NCI-H187 (cell line): ENCODE results near the gene PHF13.
"Not testable (repeated sequence)": the region's sequence is repeated elsewhere in the genome, so short reads cannot be mapped to it uniquely, and the experiment has no call there.

Experiments
- DNase-seq, 2 experiments: peaks; one replicate each; lab custom pipeline; 2025; lab: John Stamatoyannopoulos, UW

Gene PHF13

DNA sequence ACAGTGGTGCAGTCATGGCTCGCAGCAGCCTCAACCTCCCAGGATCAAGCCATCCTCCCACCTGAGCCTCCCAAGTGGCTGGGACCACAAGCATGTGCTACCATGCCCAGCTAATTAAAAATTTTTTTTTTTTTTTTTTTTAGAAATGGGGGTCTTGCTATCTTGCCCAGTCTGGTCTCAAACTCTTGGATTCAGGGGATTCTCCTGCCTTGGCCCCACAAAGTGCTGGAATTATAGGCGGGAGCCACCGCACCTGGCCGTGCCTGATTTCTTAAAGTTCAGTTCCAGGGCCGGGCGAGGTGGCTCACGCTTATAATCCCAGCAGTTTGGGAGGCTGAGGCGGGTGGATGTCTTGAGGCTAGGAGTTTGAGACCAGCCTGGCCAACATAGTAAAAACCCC lies 17.5 kb downstream of the PHF13 start:
- no peak for DNase-seq

DNA sequence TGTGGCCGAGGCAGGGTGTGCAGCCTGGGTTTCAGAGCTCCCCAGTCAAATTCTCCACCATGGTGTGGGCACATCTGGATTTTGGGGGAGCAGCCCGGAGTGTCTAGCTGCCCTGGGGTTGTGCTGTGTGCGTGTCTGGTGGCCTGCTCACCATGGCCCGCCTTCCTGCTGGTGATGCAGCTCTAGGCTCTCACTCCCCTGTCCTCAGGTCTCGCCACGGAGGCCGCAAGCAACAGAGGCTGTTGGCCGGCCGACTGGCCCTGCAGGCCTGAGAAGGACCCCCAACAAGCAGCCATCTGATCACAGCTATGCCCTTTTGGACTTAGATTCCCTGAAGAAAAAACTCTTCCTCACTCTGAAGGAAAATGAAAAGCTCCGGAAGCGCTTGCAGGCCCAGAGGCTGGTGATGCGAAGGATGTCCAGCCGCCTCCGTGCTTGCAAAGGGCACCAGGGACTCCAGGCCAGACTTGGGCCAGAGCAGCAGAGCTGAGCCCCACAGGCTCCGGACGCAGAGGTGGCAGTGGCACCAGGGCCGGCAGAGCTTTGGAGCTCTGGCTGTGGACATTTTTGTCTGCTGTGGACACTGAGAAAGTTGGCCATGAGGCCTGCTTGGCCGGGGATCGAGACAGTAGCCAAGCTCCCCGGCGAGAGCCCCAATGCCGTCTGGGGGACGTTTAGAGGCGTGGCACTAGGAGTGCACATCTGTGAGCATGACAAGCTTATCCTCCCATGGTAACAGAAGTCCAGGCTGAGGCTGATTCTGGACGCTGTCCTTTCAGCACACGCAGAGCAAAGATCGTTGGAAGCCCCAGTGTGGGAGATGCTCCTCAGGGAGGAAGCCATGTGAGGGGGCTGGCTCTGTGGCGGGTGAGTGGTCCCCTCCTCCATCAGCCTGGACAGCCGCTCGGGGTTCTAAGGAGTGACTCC lies 19.3 kb downstream of the PHF13 start:
- no peak for DNase-seq

DNA sequence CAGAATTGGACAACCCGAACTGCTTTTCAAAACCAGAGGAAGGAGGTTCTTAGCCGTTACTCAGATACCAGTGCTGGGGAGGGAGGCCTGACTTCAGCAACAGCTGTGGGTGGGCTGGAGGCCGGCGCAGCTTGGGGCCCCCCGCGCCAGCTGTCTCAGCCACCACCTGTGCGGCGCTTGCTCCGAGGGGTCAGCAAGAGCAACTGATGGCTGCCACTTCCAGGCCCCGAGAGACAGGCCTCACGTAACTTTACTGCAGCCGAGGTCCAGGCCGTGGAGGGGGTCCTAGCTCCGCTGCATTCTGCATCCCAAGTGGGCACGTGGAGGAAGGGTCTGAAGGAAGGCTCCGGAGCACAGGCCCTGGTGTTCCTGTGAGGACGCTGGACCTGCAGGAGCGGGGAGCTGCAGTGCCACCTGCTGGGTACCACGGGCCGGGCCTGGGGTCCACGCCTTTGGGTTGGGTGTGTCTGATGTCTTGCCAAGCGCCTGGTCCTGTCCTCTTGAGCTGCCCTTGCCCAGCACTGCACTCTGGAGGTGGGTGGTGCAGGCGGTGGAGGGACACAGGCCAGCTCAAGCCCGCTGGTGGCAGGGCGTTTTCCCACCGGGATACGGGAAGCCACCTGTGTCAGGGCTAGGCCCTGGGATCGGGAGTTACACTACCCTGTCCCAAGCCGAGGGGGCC lies 21.0 kb downstream of the PHF13 start:
- DNase-seq: no peak

GRCh38 chr1:6635161-6635909 lies 21.8 kb downstream of the PHF13 start:
- DNase-seq: no peak

- DNase-seq: no peak
Measured at GRCh38 chr1:6635910-6636760, 22.6 kb downstream of the PHF13 start.

- not testable (repeated sequence) for DNase-seq
Measured at GRCh38 chr1:6636778-6637177, 23.2 kb downstream of the PHF13 start.

DNA sequence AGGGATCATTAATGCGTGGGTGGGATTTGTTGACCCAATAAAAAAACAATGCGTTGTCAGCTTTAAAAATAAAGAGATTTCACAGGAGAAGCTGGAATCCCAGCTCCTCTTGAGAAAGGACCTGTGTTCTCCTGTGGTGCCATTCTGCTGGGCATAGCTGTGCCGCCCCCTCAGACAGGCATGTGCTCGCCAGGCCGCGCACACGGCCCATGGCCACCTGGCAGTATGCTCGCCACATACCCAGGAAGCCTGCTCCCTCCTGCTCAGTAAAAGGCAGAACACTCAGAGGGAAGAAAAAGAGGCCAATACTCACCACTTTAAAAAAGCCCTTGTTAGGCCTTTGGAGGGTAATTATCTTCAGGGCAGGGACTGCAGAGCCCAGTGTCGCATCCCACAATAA lies 24.2 kb downstream of the PHF13 start:
- no peak for DNase-seq

DNA sequence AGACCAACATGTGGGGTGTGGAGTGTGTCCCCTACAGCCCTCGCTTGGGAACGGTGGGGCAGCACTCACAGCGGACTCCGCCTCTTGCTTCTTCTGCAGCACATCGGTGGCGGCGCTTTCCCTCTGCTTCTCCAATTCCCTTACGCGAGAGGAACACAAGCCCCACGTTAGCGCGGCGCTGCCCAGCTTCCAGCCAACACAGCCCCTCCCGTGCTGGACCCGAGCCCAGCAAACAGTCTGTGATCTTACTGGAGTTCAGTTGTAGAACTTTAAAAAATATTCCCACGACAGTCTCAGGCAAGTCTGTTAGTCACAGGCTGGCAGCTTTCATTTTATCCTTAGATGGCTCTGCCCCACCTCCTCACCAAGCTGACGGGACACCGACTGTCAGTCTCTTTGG lies 24.7 kb downstream of the PHF13 start:
- DNase-seq: no peak

- not testable (repeated sequence) for DNase-seq
Measured at GRCh38 chr1:6640867-6641266, 27.3 kb downstream of the PHF13 start.

DNA sequence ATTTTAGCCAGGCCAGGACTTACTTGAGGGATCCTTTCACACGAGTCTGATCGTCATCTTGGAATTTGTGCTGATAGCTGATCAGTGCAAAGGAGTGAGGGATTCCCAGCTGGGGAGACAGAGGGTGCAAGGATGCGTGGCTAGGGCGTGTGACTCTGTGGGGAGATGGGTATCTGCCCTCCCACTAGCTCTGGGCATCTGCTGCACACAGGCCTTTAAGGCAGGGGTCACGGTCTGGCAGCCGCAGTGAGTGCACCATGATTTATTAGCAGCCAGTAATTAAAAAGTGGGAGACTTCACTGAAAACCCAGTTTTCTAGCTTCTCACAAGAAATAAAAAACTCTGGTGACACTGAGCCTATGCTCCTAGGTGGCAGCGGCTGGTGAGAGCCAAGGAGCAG lies 31.5 kb downstream of the PHF13 start:
- DNase-seq: no peak

DNA sequence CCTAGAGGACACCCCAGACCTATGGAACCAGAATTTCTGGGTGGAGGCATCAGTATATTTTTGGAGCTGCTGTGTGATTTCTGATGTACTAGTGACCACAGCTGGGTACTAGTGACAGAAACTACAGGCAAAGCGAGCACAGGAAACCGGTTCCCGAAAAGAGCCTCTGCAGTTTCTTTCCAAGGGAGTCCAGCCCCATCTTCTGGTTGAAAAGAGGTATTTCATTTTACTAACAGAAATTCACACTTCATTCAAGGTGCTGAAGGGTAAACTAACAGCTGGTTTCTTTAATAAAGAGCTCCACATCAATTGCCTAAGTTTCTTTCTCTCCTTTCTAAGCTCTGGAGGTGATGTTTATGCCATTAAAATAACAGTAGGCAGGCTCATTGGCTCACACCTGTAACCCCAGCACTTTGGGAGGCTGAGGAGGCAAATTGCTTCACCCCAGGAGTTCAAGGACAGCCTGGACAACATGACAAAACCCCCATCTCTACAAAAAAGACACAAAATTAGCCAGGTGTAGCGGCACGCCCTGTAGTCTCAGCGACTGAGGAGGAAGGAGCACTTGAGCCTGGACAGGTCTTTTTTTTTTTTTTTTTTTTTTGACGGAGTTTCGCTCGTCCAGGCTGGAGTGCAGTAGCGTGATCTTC lies 33.1 kb downstream of the PHF13 start:
- no peak for DNase-seq

GRCh38 chr1:6648556-6648955 lies 35.0 kb downstream of the PHF13 start:
- no peak for DNase-seq

GRCh38 chr1:6651909-6652308 lies 38.4 kb downstream of the PHF13 start:
- no peak for DNase-seq

DNA sequence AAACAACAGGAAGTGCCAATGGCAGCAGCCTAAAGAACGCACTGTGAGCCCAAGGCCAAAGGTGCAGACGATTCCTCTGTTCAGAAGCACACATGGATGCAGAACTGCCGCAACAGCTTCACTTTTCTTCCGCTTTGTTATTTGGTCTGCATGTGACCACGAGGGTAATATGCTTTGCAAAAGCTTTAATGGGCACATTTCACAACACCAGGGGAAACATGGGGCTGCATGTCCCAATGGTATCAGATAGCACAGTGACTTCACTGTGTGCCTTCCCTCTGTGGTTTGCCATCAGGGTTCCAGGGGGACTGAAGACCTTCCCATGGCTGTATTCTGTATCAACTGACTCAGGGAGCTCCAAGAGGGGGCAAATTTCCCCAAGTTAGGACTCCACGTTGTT lies 39.5 kb downstream of the PHF13 start:
- DNase-seq: no peak

- DNase-seq: no peak
Measured at GRCh38 chr1:6653436-6654290, 40.1 kb downstream of the PHF13 start.

DNA sequence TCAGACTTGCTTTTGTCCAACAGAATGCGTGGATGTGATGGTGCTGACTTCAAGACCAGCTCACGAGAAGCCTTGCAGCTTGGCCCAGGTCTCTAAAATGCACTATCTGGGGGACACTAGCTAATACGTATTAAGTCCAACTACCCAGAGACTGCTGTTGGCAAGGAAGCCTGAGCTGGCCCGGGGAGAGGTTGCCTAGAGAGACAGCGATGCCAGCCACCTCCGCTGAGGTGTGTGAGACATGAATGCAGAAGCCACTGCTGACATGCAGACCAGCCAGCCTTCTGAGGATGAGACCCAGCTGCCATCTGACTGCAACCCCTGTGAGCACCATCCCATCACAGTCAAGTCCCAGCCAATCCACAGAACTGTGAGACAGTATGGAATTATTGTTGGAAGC lies 43.6 kb downstream of the PHF13 start:
- DNase-seq: no peak

DNA sequence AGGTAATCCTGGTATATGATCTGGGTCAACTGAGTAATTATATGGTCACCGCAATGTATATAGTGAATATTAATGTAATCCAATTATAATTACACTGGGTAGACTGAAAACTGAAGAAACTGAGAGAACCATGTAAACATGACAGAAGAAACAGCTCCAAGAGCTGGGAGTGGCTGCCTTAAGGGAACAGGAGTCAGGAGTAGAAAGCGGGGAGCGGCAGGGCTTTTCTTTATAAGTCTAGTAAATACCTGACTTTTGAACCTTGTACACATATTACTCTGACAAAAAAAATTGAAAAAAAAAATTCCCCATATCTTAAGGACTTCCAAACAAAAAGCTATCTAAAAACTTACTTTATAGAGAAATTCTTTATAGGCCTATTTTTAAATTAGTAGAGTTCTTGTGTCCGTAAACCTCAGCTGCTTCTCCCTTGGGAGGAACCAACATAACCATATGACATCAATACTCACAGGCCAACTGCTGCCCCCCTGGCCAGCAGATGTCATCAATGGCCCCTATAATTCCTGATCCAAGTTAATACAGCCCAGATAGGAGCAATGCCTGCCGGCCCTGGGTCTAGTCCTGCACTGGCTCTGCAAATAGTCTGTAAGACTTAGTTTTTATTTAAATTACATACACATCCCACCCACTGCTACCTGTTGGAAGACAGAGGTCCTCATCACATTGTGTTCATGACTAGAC lies 45.0 kb downstream of the PHF13 start:
- DNase-seq: no peak

GRCh38 chr1:6660415-6661049 lies 47.0 kb downstream of the PHF13 start:
- no peak for DNase-seq

DNA sequence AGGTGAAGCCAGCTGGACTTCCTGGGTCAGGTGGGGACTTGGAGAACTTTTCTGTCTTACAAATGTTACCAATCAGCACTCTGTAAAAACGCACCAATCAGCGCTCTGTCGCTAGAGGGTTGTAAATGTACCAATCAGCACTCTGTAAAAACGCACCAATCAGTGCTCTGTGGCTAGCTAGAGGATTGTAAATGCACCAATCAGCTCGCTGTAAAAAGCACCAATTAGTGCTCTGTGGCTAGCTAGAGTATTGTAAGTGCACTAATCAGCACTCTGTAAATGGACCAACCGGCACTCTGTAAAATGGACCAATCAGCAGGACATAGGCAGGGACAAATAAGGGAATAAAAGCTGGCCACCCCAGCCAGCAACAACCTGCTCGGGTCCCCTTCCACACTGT lies 48.9 kb downstream of the PHF13 start:
- not testable (repeated sequence) for DNase-seq
